CD1c-positive myeloid dendritic cell (primary cell): ENCODE results near the gene ZFP57.
"Not testable (repeated sequence)": the region's sequence is repeated elsewhere in the genome, so short reads cannot be mapped to it uniquely, and the experiment has no call there.

Experiments
- DNase-seq: peaks from one replicate; pipeline ENCODE4 v3.0.0-alpha.2; 2016; ENCODE audit errors: extremely low spot score

Gene ZFP57

GRCh38 chr6:29696147-29697125 is 15.5 kb upstream of the ZFP57 start:
- DNase-seq = peak; percentile 36

- DNase-seq = peak; percentile 24
These were observed 13.7 kb upstream of the ZFP57 start for GRCh38 chr6:29694637-29695036.

GRCh38 chr6:29685718-29686326 is 4.9 kb upstream of the ZFP57 start:
- DNase-seq = no peak

GRCh38 chr6:29681811-29682210 is 859 bp upstream of the ZFP57 start:
- no peak for DNase-seq

- no peak for DNase-seq
These were observed 536 bp downstream of the ZFP57 start for GRCh38 chr6:29680416-29680815.

- no peak for DNase-seq
These were observed 990 bp downstream of the ZFP57 start for GRCh38 chr6:29679962-29680361.

GRCh38 chr6:29678114-29678513 is 2.8 kb downstream of the ZFP57 start:
- DNase-seq = no peak

- no peak for DNase-seq
These were observed 3.9 kb downstream of the ZFP57 start for GRCh38 chr6:29676981-29677601.

- no peak for DNase-seq
These were observed 5.4 kb downstream of the ZFP57 start for GRCh38 chr6:29675561-29675960.

- DNase-seq = no peak
These were observed 6.9 kb downstream of the ZFP57 start for GRCh38 chr6:29674008-29674407.

GRCh38 chr6:29673161-29673560 is 7.8 kb downstream of the ZFP57 start:
- no peak for DNase-seq

- not testable (repeated sequence) for DNase-seq
These were observed 8.8 kb downstream of the ZFP57 start for GRCh38 chr6:29672116-29672515.

- no peak for DNase-seq
These were observed 9.9 kb downstream of the ZFP57 start for GRCh38 chr6:29671026-29671425.

GRCh38 chr6:29667158-29667557 is 13.8 kb downstream of the ZFP57 start:
- no peak for DNase-seq

- no peak for DNase-seq
These were observed 14.2 kb downstream of the ZFP57 start for GRCh38 chr6:29666826-29667130.

GRCh38 chr6:29665942-29666825 is 14.8 kb downstream of the ZFP57 start:
- DNase-seq = peak; percentile 56

GRCh38 chr6:29663300-29664042 is 17.5 kb downstream of the ZFP57 start:
- DNase-seq = no peak

- not testable (repeated sequence) for DNase-seq
These were observed 19.3 kb downstream of the ZFP57 start for GRCh38 chr6:29661502-29662141.

- DNase-seq = no peak
These were observed 19.9 kb downstream of the ZFP57 start for GRCh38 chr6:29661071-29661470.

- DNase-seq = no peak
These were observed 24.2 kb downstream of the ZFP57 start, which contains the start of gene MOG for GRCh38 chr6:29656798-29657197. TSS of gene MOG (plus strand) at chr6:29657092. CDS start at chr6:29657210, 118 bp downstream.
